ENCODE data around the gene ASB2.

ASB2 gene

GRCh38 chr14:93926873-93927799, 49.2 kb downstream of the ASB2 start, which contains the start of gene FAM181A:
TSS of gene FAM181A (plus strand) at chr14:93927344. CDS start at chr14:93928286, 942 bp downstream.
- H3K27me3 ChIP-seq (ENCODE audit: insufficient read depth, insufficient read length) = no peaks in the 10 kb centered on the region
- H3K9ac ChIP-seq (ENCODE audit: insufficient read length, low read depth) = no peak within 1 kb of the TSS
- no peaks in the 10 kb centered on the region for H3K36me3 ChIP-seq (ENCODE audit: insufficient read depth, insufficient read length, low read length)
- no peaks in the 10 kb centered on the region for H3K9me3 ChIP-seq (ENCODE audit: insufficient read depth, low read length)
- no peak for DNase-seq (ENCODE audit: low read depth, low spot score)
- H3K4me1 ChIP-seq (ENCODE audit: insufficient read depth, insufficient read length) = peaks cover 9% of the 10 kb centered on the region
- no peak within 1 kb of the TSS for H3K4me3 ChIP-seq (ENCODE audit: insufficient read length, low read depth)
- TF ChIP-seq YY1 (IDR thresholded peaks at IDR 0.05; ENCODE audit: insufficient read depth, insufficient read length) (no peak), SUZ12 (IDR thresholded peaks at IDR 0.05; ENCODE audit: extremely low read depth, insufficient read depth, insufficient read length) (no peak), ZNF274 (IDR thresholded peaks at IDR 0.05; ENCODE audit: low read depth, low read length) (no peak)

DNA sequence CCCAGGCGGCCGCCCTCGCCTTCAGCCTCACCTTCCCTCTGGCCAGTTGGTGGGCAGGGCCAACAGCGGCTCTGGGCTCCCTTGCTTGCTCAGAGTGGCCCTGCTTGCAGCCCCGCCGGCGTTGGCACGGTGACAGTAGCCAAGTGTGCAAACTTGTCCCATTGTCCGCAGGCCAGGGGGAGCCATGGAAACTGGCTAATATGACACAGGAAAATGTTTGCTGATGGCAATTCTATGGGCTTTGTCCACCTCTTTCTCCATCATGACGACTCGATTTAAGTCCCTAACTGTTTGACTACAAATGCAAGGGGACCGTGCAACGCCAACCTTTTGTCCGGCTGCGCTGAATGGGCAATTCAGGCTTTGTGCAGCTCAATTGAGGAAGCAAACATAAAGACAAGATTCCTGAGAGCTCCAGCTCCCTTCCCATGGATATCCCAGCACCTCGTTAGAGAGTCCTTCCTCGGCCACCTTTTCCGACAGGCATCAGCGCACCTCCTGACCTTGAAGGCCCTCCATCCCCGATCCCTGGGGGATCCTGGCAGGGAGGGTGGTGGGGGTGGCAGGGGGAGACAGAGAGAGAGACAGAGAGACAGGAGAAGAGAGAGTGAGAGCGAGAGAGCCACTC, 50.0 kb downstream of the ASB2 start:
- Histone ChIP-seq H3K4me1 (ENCODE audit: insufficient read depth, insufficient read length) (peaks cover 8% of the 10 kb centered on the region), H3K27me3 (ENCODE audit: insufficient read depth, insufficient read length) (no peaks in the 10 kb centered on the region), H3K9me3 (ENCODE audit: insufficient read depth, low read length) (no peaks in the 10 kb centered on the region), H3K9ac (ENCODE audit: insufficient read length, low read depth) (no peak overlapping the region), H3K36me3 (ENCODE audit: insufficient read depth, insufficient read length, low read length) (no peaks in the 10 kb centered on the region), H3K4me3 (ENCODE audit: insufficient read length, low read depth) (no peak overlapping the region)
- TF ChIP-seq YY1 (IDR thresholded peaks at IDR 0.05; ENCODE audit: insufficient read depth, insufficient read length) = no peak
- TF ChIP-seq SUZ12 (IDR thresholded peaks at IDR 0.05; ENCODE audit: extremely low read depth, insufficient read depth, insufficient read length) = no peak
- no peak for TF ChIP-seq ZNF274 (IDR thresholded peaks at IDR 0.05; ENCODE audit: low read depth, low read length)
- DNase-seq (ENCODE audit: low read depth, low spot score) = no peak

- Histone ChIP-seq H3K9me3 (ENCODE audit: insufficient read depth, low read length) (no peaks in the 10 kb centered on the region), H3K36me3 (ENCODE audit: insufficient read depth, insufficient read length, low read length) (no peaks in the 10 kb centered on the region), H3K4me3 (ENCODE audit: insufficient read length, low read depth) (no peak overlapping the region), H3K27me3 (ENCODE audit: insufficient read depth, insufficient read length) (no peaks in the 10 kb centered on the region), H3K9ac (ENCODE audit: insufficient read length, low read depth) (no peak overlapping the region), H3K4me1 (ENCODE audit: insufficient read depth, insufficient read length) (peaks cover 8% of the 10 kb centered on the region)
- no peak for TF ChIP-seq YY1 (IDR thresholded peaks at IDR 0.05; ENCODE audit: insufficient read depth, insufficient read length)
- no peak for TF ChIP-seq SUZ12 (IDR thresholded peaks at IDR 0.05; ENCODE audit: extremely low read depth, insufficient read depth, insufficient read length)
- no peak for TF ChIP-seq ZNF274 (IDR thresholded peaks at IDR 0.05; ENCODE audit: low read depth, low read length)
- no peak for DNase-seq (ENCODE audit: low read depth, low spot score)
Observed at GRCh38 chr14:93925374-93925895, 50.9 kb downstream of the ASB2 start.

- DNase-seq (ENCODE audit: low read depth, low spot score) = no peak
- Histone ChIP-seq H3K9ac (ENCODE audit: insufficient read length, low read depth) (no peak overlapping the region), H3K36me3 (ENCODE audit: insufficient read depth, insufficient read length, low read length) (no peaks in the 10 kb centered on the region), H3K9me3 (ENCODE audit: insufficient read depth, low read length) (no peaks in the 10 kb centered on the region), H3K27me3 (ENCODE audit: insufficient read depth, insufficient read length) (no peaks in the 10 kb centered on the region), H3K4me1 (ENCODE audit: insufficient read depth, insufficient read length) (peaks cover 8% of the 10 kb centered on the region), H3K4me3 (ENCODE audit: insufficient read length, low read depth) (no peak overlapping the region)
- no peak for TF ChIP-seq ZNF274 (IDR thresholded peaks at IDR 0.05; ENCODE audit: low read depth, low read length)
- no peak for TF ChIP-seq SUZ12 (IDR thresholded peaks at IDR 0.05; ENCODE audit: extremely low read depth, insufficient read depth, insufficient read length)
- no peak for TF ChIP-seq YY1 (IDR thresholded peaks at IDR 0.05; ENCODE audit: insufficient read depth, insufficient read length)
Observed at GRCh38 chr14:93924592-93925355, 51.6 kb downstream of the ASB2 start.

- Histone ChIP-seq H3K9me3 (ENCODE audit: insufficient read depth, low read length) (no peaks in the 10 kb centered on the region; the same call in 1 of the 2 replicates), H3K4me3 (ENCODE audit: insufficient read length, low read depth) (no peak overlapping the region), H3K9ac (ENCODE audit: insufficient read length, low read depth) (no peak overlapping the region), H3K27me3 (ENCODE audit: insufficient read depth, insufficient read length) (no peaks in the 10 kb centered on the region), H3K4me1 (ENCODE audit: insufficient read depth, insufficient read length) (peaks cover 8% of the 10 kb centered on the region), H3K36me3 (ENCODE audit: insufficient read depth, insufficient read length, low read length) (no peaks in the 10 kb centered on the region)
- DNase-seq (ENCODE audit: low read depth, low spot score) = no peak
- TF ChIP-seq SUZ12 (IDR thresholded peaks at IDR 0.05; ENCODE audit: extremely low read depth, insufficient read depth, insufficient read length) = no peak
- no peak for TF ChIP-seq YY1 (IDR thresholded peaks at IDR 0.05; ENCODE audit: insufficient read depth, insufficient read length)
- TF ChIP-seq ZNF274 (IDR thresholded peaks at IDR 0.05; ENCODE audit: low read depth, low read length) = no peak
Observed at GRCh38 chr14:93923626-93924025, 52.7 kb downstream of the ASB2 start.

GRCh38 chr14:93921001-93921806, 55.2 kb downstream of the ASB2 start:
- TF ChIP-seq ZNF274 (IDR thresholded peaks at IDR 0.05; ENCODE audit: low read depth, low read length) = no peak
- no peak for TF ChIP-seq SUZ12 (IDR thresholded peaks at IDR 0.05; ENCODE audit: extremely low read depth, insufficient read depth, insufficient read length)
- no peak for TF ChIP-seq YY1 (IDR thresholded peaks at IDR 0.05; ENCODE audit: insufficient read depth, insufficient read length)
- Histone ChIP-seq H3K4me3 (ENCODE audit: insufficient read length, low read depth) (no peak overlapping the region), H3K27me3 (ENCODE audit: insufficient read depth, insufficient read length) (no peaks in the 10 kb centered on the region), H3K36me3 (ENCODE audit: insufficient read depth, insufficient read length, low read length) (no peaks in the 10 kb centered on the region), H3K9me3 (ENCODE audit: insufficient read depth, low read length) (no peaks in the 10 kb centered on the region; the same call in 1 of the 2 replicates), H3K4me1 (ENCODE audit: insufficient read depth, insufficient read length) (peaks cover 5% of the 10 kb centered on the region), H3K9ac (ENCODE audit: insufficient read length, low read depth) (no peak overlapping the region)
- DNase-seq (ENCODE audit: low read depth, low spot score) = no peak

All from NT2/D1 (cell line).